ENCODE results near the gene CASKIN2.

The CASKIN2 gene

GRCh38 chr17:75515496-75516254, at the start of gene CASKIN2:
TSS of gene CASKIN2 (minus strand) at chr17:75515537. CDS start at chr17:75513804, 1,733 bp downstream.
- DNase-seq (ENCODE audit: low read depth in 2 of 2), result peak; percentile 58 to 62

- no peak for DNase-seq (ENCODE audit: low read depth in 2 of 2)
These were observed 49.7 kb upstream of the CASKIN2 start for GRCh38 chr17:75565066-75565465.

- DNase-seq (ENCODE audit: low read depth in 2 of 2), result no peak
These were observed 48.9 kb upstream of the CASKIN2 start for GRCh38 chr17:75564195-75564594.

- no peak for DNase-seq (ENCODE audit: low read depth in 2 of 2)
These were observed 47.9 kb upstream of the CASKIN2 start for GRCh38 chr17:75563063-75563758.

GRCh38 chr17:75561927-75562603, 46.7 kb upstream of the CASKIN2 start:
- no peak for DNase-seq (ENCODE audit: low read depth in 2 of 2)

- no peak for DNase-seq (ENCODE audit: low read depth in 2 of 2)
These were observed 44.7 kb upstream of the CASKIN2 start for GRCh38 chr17:75559958-75560533.

GRCh38 chr17:75558666-75559530, 43.6 kb upstream of the CASKIN2 start:
- no peak for DNase-seq (ENCODE audit: low read depth in 2 of 2)

- no peak for DNase-seq (ENCODE audit: low read depth in 2 of 2)
These were observed 42.7 kb upstream of the CASKIN2 start for GRCh38 chr17:75557852-75558665.

GRCh38 chr17:75557075-75557851, 41.9 kb upstream of the CASKIN2 start:
- DNase-seq (ENCODE audit: low read depth in 2 of 2), result no peak

GRCh38 chr17:75555679-75556153, 40.4 kb upstream of the CASKIN2 start:
- no peak for DNase-seq (ENCODE audit: low read depth in 2 of 2)

GRCh38 chr17:75553295-75554110, 38.2 kb upstream of the CASKIN2 start:
- no peak for DNase-seq (ENCODE audit: low read depth in 2 of 2)

- no peak for DNase-seq (ENCODE audit: low read depth in 2 of 2)
These were observed 37.3 kb upstream of the CASKIN2 start for GRCh38 chr17:75552425-75553294.

GRCh38 chr17:75551266-75551665, 35.9 kb upstream of the CASKIN2 start:
- DNase-seq (ENCODE audit: low read depth in 2 of 2), result no peak

GRCh38 chr17:75550139-75550465, 34.8 kb upstream of the CASKIN2 start:
- DNase-seq (ENCODE audit: low read depth in 2 of 2), result no peak

- no peak for DNase-seq (ENCODE audit: low read depth in 2 of 2)
These were observed 34.2 kb upstream of the CASKIN2 start for GRCh38 chr17:75549246-75550138.

GRCh38 chr17:75548813-75549212, 33.5 kb upstream of the CASKIN2 start:
- DNase-seq (ENCODE audit: low read depth in 2 of 2), result no peak

GRCh38 chr17:75547091-75547490, 31.8 kb upstream of the CASKIN2 start:
- no peak for DNase-seq (ENCODE audit: low read depth in 2 of 2)

Data from stimulated activated CD8-positive, alpha-beta memory T cell treated with anti-CD3 and anti-CD28 coated beads, Interleukin-15, amount 100 ng/mL, for 4 hours (primary cell).